ENCODE results near the gene PDE3A. TPM values are rescaled to one million over a fixed set of nuclear protein-coding genes. Genes with fewer than 3 reads are reported as not detected.

Gene PDE3A
- polyA plus RNA-seq, 3 donors = 0.10 TPM; not detected in 2

DNA sequence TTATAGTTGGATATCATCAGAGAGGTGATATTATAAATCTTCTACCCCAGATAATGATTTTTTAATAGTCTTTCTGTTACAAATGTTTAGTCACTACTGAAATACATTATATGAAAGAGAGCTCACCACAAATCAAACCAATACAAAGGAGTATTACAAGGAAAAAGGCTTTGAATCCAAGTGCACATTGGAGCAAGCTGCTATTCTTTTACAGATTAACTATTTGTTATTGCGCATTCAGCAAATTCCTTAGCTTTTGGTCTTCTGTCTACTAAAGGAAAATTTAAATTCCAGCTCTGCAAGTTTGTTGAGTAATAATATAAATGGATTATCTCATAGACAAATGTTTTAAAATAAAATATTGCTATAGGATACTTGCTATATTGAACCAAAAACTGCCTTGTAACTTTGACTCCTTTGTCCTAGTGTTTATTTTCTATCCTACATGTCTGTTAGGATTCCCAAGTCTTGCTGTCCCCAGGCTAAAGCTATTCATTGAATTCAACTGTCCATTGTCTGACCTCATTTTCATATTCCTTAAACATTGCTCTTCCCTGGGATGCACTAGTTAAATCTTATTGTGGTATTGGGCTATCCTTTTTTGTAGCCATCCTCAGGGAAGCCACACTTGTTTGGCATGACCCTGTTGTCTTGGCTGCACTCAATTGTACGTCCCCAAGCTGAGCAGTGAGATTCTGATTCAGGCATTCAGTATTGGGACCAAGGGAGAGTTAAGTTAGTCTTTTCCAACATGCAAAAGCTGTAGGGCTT, 41.5 kb downstream of the PDE3A start:
- WGBS (ENCODE audit: insufficient coverage) = 100% methylated on average over 1 of the region's 2 CpGs
- Histone ChIP-seq H3K9ac (ENCODE audit: insufficient read depth, low read length, poor library complexity, severe bottlenecking) (no peak overlapping the region), H3K36me3 (replicated peaks in 1 of 2; ENCODE audit: control insufficient read depth in 1 of 2, insufficient read depth in 2 of 2, low read length in 2 of 2) (no peaks in the 10 kb centered on the region), H4K20me1 (ENCODE audit: insufficient read depth, low read length) (no peaks in the 10 kb centered on the region), H3K27ac (ENCODE audit: low read depth in 1 of 2, low read length in 2 of 2) (no peak overlapping the region), H3K4me1 (ENCODE audit: control insufficient read depth in 1 of 2, insufficient read depth in 2 of 2, low read length in 2 of 2) (peaks cover 9 to 10% of the 10 kb centered on the region in 2 donors), H3K4me2 (replicated peaks; ENCODE audit: extremely low read depth, low read length, poor library complexity, severe bottlenecking) (no peak overlapping the region), H3K4me3 (replicated peaks in 1 of 3; ENCODE audit: low read depth in 2 of 3, low read length in 3 of 3) (no peak overlapping the region), H3K79me2 (ENCODE audit: insufficient read depth, low read length) (no peaks in the 10 kb centered on the region), H2AFZ (ENCODE audit: insufficient read depth, low read depth, low read length, poor library complexity, severe bottlenecking) (no peak overlapping the region), H3K9me3 (replicated peaks in 1 of 2; ENCODE audit: control insufficient read depth in 1 of 2, insufficient read depth in 1 of 2, low read length in 2 of 2) (no peaks in the 10 kb centered on the region), H3K27me3 (ENCODE audit: control insufficient read depth in 2 of 2, insufficient read depth in 2 of 2, low read length in 2 of 2) (no peaks in the 10 kb centered on the region)
- peaks cover 0 to 2% (median 0%) of the 10 kb centered on the region in 3 donors for H3K27me3 Mint-ChIP-seq (ENCODE audit: low read depth in 3 of 3)
- intact Hi-C loops (cut with micrococcal nuclease) = no loop called here
- no peak for DNase-seq
- H3K36me3 Mint-ChIP-seq = no peaks in the 10 kb centered on the region
- H3K27ac Mint-ChIP-seq = no peak overlapping the region
- H3K4me1 Mint-ChIP-seq = peaks cover 11% of the 10 kb centered on the region
- no peaks in the 10 kb centered on the region for H3K9me3 Mint-ChIP-seq
- no peak overlapping the region for H3K4me3 Mint-ChIP-seq
- TF ChIP-seq, protein P1, sequence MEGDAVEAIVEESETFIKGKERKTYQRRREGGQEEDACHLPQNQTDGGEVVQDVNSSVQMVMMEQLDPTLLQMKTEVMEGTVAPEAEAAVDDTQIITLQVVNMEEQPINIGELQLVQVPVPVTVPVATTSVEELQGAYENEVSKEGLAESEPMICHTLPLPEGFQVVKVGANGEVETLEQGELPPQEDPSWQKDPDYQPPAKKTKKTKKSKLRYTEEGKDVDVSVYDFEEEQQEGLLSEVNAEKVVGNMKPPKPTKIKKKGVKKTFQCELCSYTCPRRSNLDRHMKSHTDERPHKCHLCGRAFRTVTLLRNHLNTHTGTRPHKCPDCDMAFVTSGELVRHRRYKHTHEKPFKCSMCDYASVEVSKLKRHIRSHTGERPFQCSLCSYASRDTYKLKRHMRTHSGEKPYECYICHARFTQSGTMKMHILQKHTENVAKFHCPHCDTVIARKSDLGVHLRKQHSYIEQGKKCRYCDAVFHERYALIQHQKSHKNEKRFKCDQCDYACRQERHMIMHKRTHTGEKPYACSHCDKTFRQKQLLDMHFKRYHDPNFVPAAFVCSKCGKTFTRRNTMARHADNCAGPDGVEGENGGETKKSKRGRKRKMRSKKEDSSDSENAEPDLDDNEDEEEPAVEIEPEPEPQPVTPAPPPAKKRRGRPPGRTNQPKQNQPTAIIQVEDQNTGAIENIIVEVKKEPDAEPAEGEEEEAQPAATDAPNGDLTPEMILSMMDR (IDR thresholded peaks at IDR 0.05) = no peak

DNA sequence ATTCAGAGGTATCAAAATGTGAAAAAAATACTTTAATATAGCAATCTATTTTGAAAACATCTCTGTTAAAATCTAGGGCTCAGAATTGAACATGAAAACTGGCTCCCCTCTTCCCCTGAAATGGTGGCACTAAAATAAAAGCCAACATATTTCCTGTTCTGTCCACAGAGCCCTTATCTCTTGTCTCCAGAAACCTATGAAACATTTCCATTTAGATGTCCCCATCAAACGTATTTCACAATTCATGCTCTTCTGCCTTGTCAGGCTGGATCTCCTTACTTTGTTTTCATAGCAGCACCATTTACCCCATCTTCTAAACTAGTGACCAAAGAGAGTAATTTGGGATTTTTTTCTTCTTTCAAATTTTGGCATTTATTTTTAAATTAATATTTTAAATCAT, 42.4 kb downstream of the PDE3A start:
- H3K4me1 Mint-ChIP-seq = peaks cover 4% of the 10 kb centered on the region
- Histone ChIP-seq H4K20me1 (ENCODE audit: insufficient read depth, low read length) (no peaks in the 10 kb centered on the region), H3K4me1 (ENCODE audit: control insufficient read depth in 1 of 2, insufficient read depth in 2 of 2, low read length in 2 of 2) (peaks cover 0 to under 1% of the 10 kb centered on the region in 2 donors), H3K9me3 (replicated peaks in 1 of 2; ENCODE audit: control insufficient read depth in 1 of 2, insufficient read depth in 1 of 2, low read length in 2 of 2) (no peaks in the 10 kb centered on the region), H3K27me3 (ENCODE audit: control insufficient read depth in 2 of 2, insufficient read depth in 2 of 2, low read length in 2 of 2) (no peaks in the 10 kb centered on the region), H3K79me2 (ENCODE audit: insufficient read depth, low read length) (no peaks in the 10 kb centered on the region), H3K36me3 (replicated peaks in 1 of 2; ENCODE audit: control insufficient read depth in 1 of 2, insufficient read depth in 2 of 2, low read length in 2 of 2) (no peaks in the 10 kb centered on the region), H2AFZ (ENCODE audit: insufficient read depth, low read depth, low read length, poor library complexity, severe bottlenecking) (no peak overlapping the region), H3K9ac (ENCODE audit: insufficient read depth, low read length, poor library complexity, severe bottlenecking) (no peak overlapping the region), H3K27ac (ENCODE audit: low read depth in 1 of 2, low read length in 2 of 2) (no peak overlapping the region), H3K4me2 (replicated peaks; ENCODE audit: extremely low read depth, low read length, poor library complexity, severe bottlenecking) (no peak overlapping the region), H3K4me3 (replicated peaks in 1 of 3; ENCODE audit: low read depth in 2 of 3, low read length in 3 of 3) (no peak overlapping the region)
- no peak for DNase-seq
- H3K27me3 Mint-ChIP-seq (ENCODE audit: low read depth in 3 of 3) = peaks cover 0 to 2% (median 2%) of the 10 kb centered on the region in 3 donors
- intact Hi-C loops (cut with micrococcal nuclease) = no loop called here
- H3K9me3 Mint-ChIP-seq = no peaks in the 10 kb centered on the region
- H3K27ac Mint-ChIP-seq = no peak overlapping the region
- H3K4me3 Mint-ChIP-seq = no peak overlapping the region
- TF ChIP-seq, protein P1 (IDR thresholded peaks at IDR 0.05) = no peak
- H3K36me3 Mint-ChIP-seq = no peaks in the 10 kb centered on the region
- WGBS (ENCODE audit: insufficient coverage) = no CpG with 5 or more reads among the region's 1 CpG

All from CD14-positive monocyte (primary cell).